Activated CD8-positive, alpha-beta memory T cell treated with anti-CD3 and anti-CD28 coated beads for 48 hours (primary cell): ENCODE data around the gene SLC35F3.
"Not testable (repeated sequence)": the region's sequence is repeated elsewhere in the genome, so short reads cannot be mapped to it uniquely, and the experiment has no call there.

Experiments
- DNase-seq, 3 experiments: peaks; one replicate each; pipeline ENCODE4 v3.0.0-alpha.2; 2020; ENCODE audit warnings: low read depth in 2 of 3, low spot score in 2 of 3

SLC35F3 gene

DNA sequence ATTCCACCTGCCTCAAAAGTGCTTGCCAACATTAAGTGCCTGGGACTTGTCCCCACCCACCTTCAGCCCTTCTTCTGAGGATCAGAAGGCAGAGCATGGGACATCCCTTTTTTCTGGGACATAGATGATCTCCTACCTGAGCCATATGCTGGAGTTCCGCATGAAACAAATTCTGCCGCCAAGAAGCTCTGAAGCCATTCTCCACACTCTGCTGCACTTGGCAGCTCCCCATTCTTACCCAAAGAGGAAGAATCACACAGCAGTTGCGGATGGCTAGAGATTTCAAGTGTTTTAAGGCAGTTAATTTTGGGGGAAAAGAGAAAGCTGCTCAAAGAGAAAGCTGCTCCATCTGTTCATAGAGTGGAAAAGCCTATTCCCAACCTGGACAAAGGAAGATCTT, 271.5 kb downstream of the SLC35F3 start:
- no peak for DNase-seq

DNA sequence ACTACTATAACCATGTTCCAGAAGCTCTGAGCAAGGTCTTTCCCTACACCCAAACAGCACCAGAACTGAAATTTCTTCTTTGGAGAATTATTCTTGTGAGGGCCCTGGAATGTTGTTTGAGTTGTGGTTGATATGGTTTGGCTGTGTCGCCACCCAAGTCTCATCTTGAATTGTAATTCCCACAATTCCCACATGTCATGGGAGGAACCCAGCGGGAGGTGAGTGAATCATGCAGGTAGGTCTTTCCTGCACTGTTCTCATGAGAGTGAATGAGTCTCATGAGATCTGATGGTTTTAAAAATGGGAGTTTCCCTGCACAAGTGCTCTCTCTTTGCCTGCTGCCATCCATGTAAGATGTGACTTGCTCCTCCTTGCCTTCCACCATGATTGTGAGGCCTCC, 272.4 kb downstream of the SLC35F3 start:
- DNase-seq: not testable (repeated sequence)

DNA sequence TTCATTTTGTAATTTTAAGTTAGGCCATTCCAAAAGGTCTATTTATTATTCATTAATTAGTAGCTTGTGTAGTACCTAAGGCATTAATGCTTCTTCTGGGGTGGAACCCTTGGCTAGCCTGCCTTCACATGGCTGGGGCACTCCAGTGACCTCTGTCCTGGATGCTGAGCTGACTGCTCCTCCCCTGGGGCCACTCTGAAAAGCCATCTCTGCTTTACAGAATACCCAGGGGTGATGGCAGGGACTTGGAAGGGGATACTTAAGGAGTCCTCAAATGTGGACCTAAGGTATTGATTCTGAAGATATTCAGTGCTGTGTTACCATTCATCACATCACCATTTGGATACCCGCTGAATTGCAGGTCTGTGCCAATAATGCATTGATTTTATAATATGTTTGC, 281.0 kb downstream of the SLC35F3 start:
- DNase-seq: no peak

DNA sequence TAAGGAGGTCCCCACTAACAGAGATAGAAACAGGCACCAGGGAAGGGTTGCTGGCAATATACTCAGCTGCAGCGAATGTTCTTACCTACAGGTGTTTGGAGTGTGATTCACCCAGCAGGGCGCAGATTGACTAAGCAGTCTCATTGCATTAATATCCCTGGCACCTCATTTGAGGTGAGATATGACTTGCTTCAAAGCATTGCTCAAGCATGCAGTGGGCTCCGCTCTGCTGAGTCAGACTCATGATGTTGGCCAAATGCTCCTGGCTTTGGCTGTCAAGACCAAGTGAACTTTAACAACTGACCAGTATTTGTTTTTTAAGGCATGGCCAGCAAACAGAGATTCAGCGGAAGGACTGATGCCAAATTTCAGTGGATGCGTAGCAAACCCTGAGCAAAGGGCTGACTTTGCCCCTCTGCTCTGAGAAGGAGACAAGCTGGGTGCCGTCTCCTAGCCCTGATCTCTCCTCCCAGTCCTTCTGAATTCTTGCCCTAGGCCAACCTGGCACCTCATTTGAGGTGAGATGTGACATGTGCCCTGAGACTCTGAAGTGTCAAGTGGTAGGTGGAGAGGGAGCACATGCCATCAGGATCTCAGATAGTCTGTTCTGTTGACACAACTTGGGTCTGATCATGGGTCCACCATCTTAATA, 281.7 kb downstream of the SLC35F3 start:
- no peak for DNase-seq

GRCh38 chr1:234188454-234188792, 283.9 kb downstream of the SLC35F3 start:
- DNase-seq: no peak

DNA sequence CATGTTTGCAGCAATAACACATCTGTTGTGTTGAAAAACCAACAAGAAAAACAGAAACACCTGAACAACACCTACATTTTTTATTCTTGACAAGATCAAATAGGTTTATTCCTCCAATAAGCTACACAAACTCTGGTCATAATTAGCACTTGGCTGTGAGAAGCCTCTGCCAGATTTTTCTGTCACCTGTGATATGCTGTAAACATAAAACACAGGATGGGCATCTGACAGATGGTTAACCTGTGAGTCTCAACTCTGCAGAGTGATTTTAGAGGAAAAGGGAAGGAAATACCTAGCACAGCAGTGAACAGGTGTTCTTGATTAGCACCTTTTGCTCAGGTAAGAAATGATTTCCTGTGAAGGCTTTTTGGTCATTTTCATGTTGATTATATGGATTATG, 293.4 kb downstream of the SLC35F3 start:
- DNase-seq: no peak

DNA sequence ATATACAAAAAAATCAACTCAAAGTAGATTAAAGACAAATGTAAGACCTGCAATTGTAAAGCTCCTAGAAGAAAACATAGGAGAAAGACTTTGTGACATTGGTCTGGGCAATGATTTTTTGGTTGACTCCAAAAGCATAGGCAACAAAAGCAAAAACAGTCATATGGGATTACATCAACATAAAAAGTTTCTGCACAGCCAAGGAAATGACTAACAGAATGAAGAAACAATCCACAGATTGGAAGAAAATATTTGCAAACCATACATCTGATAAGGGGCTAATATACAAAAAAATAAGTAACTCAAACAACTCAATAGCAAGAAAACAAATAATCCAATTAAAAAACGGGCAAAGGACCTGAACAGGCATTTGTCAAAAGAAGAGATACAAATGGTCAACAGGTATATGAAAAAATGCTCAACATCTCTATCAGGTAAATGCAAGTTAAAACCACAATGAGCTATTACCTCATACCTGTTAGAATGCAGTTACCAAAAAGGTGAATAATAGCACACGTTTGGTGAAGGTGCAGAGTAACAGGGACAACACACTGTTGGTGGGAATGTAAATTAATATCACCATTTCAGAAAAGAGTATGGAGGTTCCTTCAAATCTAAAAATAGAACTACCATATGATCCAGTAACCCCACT, 295.1 kb downstream of the SLC35F3 start:
- no peak for DNase-seq

GRCh38 chr1:234200566-234200965, 296.1 kb downstream of the SLC35F3 start:
- DNase-seq: no peak

DNA sequence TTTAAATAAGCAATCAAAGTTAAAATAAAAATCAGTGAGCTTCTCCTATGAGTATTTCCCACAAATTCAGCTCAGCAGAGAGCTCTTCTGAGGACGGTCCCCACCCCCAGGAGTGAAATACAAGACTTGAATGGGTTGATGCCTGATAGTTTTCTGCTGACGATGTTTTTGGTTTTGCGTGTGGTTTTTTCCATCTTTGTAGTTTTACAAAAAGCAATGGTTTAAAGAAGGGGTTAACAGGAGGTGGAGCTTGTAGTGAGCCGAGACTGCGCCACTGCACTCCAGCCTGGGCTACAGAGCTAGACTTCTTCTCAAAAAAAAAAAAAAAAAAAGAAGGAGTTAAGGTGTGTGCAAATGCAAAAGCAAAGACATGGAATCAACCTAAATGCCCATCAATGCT, 297.1 kb downstream of the SLC35F3 start:
- DNase-seq: no peak

DNA sequence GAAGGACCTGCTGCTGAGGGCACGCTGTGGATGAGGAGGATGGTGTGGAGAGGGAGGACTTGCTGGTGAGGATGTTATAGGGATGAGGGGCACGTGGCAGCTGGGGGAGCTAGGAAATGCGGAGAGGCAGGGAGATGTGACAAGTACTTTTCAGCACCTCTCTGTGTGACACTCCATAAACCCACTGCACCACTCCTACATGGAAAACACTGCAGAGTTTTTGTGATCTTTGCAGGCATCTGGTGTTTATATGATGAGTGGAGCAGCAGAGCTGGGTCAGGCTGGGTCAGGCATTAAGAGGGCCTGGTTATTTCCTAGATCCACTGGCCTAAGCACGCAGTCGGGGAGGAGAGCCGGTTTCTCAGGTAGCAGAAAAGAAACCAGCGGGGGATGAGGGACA, 301.5 kb downstream of the SLC35F3 start:
- DNase-seq: no peak

GRCh38 chr1:234206651-234207284, 302.3 kb downstream of the SLC35F3 start:
- no peak for DNase-seq

GRCh38 chr1:234208351-234208750, 303.9 kb downstream of the SLC35F3 start:
- no peak for DNase-seq

DNA sequence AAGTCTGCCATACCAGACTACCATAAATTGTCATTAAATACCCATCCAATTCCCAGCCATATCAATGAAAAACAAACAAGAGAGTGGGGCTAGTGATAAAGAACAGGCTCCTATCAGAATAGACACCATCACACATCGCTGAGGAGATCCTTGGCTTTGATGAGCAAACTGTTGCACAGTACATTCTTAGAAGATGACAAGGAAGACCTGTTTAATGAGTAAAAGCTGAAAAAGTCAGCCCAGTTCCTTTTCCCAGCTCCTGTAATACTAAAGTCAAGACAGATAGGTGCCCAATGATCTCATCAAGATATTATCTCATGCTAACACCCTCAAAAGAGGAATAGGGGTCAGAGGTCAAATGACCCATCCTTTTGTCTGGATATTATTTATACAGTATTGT, 304.3 kb downstream of the SLC35F3 start:
- DNase-seq: no peak

DNA sequence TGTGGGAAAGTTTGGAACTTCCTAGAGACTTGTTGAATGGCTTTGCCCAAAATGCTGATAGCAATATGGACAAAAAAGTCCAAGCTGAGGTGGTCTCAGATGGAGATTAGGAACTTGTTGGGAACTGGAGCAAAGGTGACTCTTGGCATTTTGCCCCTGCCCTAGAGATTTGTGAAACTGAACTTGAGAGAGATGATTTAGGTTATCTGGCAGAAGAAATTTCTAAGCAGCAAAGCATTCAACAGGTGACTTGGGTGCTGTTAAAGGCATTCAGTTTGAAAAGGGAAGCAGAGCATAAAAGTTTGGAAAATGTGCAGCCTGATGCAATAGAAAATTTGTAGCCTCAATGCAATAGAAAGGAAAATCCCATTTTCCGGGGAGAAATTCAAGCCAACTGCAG, 306.0 kb downstream of the SLC35F3 start:
- not testable (repeated sequence) for DNase-seq

DNA sequence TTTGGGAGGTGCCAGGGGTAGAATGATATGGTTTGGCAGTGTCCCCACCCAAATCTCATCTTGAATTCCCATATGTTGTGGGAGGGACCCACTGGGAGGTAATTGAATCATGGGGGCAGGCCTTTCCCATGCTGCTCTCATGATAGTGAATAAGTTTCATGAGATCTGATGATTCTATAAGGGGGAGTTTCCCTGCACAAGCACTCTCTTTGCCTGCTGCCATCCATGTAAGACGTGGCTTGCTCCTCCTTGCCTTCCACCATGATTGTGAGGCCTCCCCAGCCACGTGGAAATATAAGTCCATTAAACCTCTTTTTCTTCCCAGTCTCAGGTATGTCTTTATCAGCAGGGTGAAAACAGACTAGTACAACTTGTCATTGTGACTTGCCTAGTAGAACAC, 307.4 kb downstream of the SLC35F3 start:
- not testable (repeated sequence) for DNase-seq

DNA sequence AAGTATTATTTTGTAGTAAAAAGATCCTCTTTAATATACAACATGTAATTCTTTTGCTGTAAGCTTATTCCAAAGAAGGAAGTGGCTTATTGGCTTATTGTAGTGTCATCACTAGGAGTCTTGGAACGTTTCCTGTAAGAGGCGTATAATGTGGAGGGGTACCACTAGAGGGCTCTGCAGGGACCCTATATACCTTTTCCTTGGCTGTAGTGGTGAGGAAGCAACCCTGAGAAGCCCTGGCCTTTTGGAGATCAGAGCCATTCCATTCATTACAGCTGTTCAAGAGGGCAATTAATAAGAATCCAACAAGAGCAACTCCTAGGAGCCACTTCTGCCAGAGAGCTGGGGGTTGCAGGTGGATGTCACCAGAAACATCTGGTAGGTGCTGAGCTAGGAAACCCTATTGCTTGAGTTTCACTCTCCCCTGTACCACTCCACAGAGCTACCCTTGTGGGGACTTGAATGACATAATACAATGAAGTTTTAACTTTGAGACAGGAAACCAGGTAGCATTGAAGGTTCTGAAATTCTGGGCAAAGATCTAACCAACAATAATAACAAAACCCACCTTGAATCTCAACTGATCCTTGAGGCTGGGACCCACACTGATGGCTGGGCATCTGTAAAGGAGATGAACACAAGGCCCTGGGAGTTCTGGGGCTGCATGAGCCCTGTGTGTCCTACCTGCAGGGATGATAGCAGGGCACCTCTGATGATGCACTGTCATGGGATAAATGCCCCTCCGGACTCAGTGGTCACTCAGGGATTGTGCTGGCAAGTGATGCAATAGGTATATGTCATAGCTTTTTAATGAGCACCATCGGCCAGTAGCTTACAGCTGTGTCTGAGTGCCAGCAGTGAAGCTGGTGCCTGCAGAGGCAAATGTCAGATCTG, 308.5 kb downstream of the SLC35F3 start:
- no peak for DNase-seq

- DNase-seq: no peak
Measured at GRCh38 chr1:234213658-234214128, 309.2 kb downstream of the SLC35F3 start.

DNA sequence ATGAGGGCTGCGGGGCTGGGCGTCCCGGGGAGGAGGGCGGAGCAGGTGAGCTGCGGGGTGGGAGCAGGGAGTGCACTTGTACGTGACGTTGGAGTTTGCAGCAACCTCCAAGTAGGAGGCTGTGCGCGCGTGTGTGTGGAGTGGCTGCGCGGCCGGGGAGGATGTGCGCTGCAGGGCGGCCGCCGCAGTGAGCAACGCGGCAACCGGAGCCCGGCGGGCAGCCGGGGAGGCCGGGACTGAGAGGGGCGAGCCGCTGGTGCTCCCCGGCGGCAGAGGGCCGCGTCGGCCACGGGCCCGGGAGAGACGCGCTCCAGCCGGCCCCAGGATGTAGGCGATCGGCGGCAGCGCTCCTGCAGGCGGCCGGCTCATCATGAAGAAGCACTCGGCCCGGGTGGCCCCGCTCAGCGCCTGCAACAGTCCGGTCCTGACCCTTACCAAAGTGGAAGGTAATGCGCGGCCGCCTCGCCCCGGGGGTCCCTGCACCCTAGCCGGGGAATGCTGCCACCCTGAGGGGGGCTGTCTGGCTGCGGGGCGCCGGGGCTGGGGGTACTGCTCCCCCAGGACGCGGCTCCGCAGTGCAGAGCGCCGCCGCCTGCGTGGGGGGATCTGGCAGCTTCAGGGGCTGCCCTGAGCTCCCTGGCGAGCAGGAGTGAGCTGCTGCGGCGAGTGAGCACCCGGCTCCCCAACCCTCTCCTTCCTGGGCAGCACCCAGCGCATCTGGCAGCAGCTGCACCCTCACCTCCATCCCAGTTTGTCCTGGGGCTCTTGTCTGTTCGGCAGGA, 309.8 kb downstream of the SLC35F3 start:
- DNase-seq: no peak

- DNase-seq: no peak
Measured at GRCh38 chr1:234214911-234215892, 310.7 kb downstream of the SLC35F3 start.
